Transverse colon (tissue), 4 donors: Measurements from ENCODE around the gene PVALB.

Source experiments
- CTCF ChIP-seq, 5 experiments: fragments of 200-600 bp in 3 of 5; fragments of 450-650 bp in 2 of 5; sonication (generic) in 3 of 5; IDR thresholded peaks; 1 replicate in 2 of 5; 2 replicates in 3 of 5; pipeline ENCODE4 v1.5.1; 2016 to 2017; ENCODE audit warnings: antibody characterized with exemption in 5 of 5, inconsistent platforms in 3 of 5, mild to moderate bottlenecking in 2 of 5, moderate library complexity in 1 of 5
- POLR2A ChIP-seq: fragments of 450-650 bp; IDR thresholded peaks from one replicate; pipeline ENCODE4 v1.6.1; 2016; ENCODE audit warnings: antibody characterized with exemption, mild to moderate bottlenecking, moderate library complexity
- POLR2AphosphoS5 ChIP-seq, 3 donors: sonication (generic); formaldehyde crosslinking; IDR thresholded peaks; one replicate each; pipeline ENCODE4 v1.6.1; 2016; ENCODE audit warnings: antibody characterized with exemption in 3 of 3

DNA sequence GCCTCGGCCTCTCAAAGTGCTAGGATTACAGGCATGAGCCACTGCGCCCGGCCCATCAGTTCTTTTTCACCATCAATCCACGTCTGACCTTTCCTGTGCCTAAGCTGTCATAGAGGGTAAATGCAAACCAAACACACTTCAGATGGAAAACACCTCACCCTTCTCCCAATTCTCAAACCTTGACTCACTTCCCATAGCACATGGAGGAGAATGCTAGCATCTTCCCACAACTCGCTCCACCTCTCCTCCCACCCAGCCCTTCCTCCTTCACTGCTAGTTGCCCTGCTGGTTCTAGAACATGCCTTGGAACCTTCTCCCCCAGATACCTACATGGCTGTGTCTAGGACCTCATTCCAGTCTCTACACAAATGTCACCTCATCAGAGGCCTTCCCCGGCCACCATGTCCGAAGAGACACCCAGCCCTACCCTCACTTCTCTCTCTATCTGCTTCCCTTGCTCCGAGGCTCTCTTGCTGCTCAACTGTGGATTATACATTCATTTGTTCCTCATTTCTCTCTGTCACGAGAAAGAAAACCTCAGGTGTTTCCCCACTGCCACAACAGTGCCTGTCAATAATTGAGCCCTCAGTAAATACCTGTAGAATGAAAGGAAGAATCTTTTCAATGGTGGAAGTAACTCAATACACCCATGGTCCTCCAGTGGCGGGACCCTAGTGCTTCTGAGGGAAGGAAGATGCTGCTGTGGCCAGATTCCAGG is 22.7 kb upstream of the PVALB start:
- TF ChIP-seq POLR2A (no peak), POLR2AphosphoS5 (IDR thresholded peaks at IDR 0.05) (no peak), CTCF (IDR thresholded peaks at IDR 0.05) (no peak)
